Suppressor macrophage (primary cell): ENCODE measurements around the gene DPP10.
"Not testable (repeated sequence)": the region's sequence is repeated elsewhere in the genome, so short reads cannot be mapped to it uniquely, and the experiment has no call there.

Experiments
- DNase-seq, 4 experiments: peaks; one replicate each; pipeline ENCODE4 v3.0.0-alpha.2; 2020 to 2022

The DPP10 gene

DNA sequence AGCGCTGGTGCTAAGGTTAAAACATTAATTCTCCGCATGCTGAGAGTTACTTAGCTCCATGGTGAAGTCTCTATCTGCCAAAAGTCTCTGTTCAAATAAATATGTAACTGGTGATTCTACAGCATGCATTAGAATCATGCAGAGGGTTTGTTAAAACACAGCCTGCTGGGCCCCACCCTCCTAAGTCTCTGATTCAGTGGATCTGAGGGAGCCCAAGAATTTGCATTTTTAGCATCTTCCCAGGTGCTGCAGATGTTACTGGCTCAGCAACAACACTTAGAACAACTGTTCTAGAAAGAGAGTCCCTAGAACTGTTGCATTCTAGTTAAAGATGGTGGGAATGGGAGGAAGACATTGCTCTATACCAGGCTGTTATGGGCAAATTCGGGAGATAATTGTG lies 73.4 kb downstream of the DPP10 start:
- DNase-seq = no peak

DNA sequence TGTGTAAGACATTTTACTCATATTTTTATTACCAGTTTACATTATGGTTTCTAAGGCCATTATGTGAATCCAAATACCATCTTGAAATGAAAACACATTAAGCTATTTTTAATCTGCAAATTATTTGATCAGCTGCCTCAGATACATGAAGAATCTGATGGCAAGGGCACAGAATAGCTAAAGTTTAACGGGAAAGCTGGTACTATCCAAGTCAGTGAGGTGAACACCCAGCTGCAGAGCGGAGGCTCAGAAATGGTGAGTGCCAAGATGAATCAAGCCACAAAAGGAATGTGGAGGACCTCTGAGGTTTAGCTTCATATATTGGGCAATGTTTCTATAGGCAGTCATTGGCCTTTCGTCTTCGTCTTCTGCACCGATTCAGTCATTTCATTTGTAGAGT lies 75.1 kb downstream of the DPP10 start:
- DNase-seq = no peak

DNA sequence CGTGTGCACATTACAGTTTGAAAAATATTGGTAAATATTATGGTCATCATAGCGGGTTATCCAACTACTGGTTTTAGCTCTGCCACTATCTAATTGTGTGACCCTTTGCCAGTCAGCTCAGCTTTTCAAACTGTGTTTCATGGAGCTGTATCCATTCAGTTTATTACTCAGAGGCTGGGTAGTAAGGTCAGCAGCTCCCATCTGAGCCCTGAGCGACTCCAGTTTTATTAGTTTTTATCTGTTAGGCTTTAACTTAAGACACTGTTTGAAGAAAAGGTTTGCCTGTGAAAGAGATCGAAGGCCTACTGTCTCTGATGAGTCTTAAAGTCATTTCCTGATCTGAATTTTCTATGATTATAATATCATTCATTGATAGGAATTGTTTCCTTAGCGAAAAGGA lies 76.3 kb downstream of the DPP10 start:
- DNase-seq = no peak

DNA sequence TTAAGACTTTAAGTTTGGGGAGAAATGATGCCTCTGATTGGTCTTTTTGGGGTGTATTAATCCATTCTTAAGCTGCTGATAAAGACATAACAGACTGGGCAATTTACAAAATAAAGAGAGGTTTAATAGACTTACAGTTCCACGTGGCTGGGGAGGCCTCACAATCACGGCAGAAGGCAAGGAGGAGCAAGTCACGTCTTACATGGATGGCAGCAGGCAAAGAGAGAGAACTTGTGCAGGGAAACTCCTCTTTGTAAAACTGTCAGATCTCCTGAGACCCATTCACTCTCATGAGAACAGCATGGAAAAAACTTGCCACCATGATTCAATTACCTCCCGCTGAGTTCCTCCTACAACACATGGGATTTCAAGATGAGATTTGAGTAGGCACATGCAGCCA lies 80.2 kb downstream of the DPP10 start:
- not testable (repeated sequence) for DNase-seq

DNA sequence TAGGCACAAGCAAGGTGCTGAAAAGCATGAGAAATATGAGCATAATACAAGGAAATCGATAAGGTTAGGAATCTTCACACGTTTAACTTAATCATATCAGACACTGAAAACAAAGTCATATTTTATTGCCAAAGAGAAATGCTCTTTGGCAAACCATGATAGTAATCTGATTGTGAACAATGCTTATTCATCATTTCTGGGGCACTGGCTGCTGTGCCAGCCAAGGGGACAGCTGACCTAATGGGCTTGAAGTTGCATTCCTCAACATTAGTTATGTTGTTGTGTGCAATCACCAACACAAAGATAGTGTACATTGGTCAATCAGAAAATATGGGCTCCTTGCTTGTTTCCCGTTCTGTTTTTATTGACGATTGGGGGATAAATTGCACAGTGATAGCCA lies 83.5 kb downstream of the DPP10 start:
- DNase-seq = no peak

DNA sequence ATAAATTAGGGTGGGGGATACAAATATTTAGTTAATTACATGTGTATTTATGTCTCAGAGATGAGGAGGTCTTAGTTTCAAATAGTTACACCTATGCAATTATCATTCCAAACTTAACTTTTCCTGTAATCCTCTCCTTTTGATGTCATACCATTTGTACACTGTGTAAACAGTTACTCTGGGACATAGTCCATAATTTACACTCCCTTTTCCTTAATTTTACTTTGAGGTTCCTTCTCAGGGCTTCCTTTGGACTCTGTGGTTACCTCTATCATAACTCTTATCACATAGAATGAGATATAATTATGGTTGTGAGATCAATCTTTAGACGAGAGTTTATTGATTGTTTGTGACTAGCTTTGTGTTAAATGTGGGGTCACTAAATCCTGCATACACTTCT lies 84.4 kb downstream of the DPP10 start:
- DNase-seq = no peak

DNA sequence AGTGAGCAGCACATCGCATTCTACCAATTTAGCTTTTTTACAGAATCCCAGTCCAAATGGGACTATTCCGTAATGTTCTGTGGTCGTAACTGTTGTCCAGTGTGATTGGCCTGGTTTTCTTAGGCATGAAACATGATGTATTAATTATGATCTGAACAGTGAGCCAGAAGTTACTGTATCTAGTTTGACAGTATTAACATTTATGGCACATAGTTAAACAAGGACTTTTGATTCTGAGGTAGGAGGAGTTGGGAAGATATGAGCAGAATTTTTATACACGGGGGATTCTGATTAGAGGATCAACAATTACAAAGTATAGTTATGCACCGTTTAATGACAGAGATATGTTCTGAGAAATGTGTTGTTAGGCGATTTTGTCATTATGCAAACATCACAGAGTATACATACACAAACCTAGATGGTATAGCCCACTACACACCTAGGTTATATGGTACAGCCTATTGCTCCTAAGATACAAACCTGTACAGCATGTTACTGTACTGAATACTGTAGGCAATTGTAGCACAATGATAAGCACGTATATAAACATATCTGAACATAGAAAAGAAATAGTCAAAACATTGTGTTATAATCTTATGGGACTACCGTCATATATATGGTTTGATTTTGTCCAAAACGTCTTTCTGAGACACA lies 85.0 kb downstream of the DPP10 start:
- no peak for DNase-seq

DNA sequence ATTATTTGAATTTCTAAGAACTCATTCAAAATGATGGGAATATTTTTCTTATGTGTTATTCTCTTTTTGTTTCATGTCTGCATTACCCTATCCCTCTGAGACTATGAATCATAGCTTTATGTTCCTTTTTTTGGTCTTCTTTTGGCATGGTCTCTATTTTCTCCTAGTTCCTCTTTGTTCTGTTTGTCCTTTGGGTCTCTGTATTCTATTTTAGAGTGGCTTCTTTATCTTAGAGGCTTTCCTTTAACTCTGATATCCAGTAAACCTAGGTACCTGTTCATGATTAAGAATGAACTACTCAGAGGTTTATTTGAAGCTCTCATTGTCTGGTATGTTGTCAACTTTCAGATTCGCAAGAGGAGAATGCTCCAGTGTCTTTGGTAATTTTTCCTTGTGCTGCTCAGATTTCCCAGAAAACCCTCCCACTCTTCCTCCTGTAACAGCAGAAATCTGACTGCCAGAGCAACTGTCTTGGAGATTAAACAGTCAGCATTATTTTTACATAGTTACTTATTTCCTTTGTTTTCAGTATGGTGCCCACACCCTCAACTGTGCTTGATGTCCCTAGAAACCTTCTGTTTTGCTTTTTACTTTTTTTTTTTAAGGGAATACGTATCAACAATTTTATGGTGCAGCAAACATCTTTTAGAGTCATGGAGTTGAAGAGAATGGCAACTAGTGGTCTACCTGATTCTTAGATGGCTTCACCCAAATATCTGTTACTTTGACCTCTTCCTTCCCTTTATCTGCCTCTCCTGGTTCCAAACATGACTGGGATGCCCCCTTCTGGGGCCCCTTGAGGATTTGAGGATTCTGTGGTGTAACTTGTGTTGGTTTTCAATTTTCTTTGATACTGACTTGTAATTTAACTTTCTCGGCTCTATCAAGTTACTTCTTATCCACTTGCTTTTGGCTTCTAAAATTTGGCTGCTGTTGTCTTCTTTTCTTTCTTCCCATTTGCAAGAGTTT lies 92.0 kb downstream of the DPP10 start:
- DNase-seq = peak in 3 of 4 experiments; percentile 1 to 53 (median 42)

DNA sequence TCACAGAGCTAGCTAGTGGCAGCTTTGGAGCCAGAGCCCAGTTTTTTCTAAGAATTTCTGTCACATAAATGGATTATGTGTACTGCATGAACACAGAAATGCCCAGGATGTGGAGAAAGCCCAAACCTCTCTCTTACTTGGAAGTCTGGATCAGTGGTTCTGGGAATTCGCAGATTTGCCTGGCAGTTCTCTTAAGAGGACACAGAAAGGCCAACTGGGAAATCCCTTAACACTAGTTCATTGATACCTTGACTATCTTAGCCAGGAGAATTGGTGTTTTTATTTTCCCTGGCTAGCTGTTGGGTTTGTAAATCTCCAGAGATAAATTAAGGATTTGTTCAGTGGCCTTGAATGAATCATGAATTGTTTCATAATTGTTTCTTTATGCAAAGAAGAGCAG lies 95.3 kb downstream of the DPP10 start:
- no peak for DNase-seq

DNA sequence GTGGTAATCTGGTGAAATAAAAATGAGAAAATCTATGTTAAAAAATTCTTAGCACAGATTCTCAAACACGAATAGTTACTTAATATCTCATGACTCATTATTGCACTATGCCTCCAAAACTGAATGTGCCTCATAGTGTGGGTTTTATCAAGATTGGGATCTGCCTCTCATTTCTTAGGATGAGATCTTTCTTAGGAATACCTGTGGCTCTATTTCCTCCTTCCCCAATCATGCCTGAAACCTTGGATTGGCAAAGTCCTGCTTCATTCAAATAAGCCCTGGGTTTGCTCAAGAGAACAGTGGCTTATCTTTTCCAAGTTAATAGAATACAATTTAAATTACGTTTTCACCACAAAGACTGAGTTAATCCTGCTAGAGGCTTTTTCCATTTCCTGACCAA lies 100.3 kb downstream of the DPP10 start:
- no peak for DNase-seq

DNA sequence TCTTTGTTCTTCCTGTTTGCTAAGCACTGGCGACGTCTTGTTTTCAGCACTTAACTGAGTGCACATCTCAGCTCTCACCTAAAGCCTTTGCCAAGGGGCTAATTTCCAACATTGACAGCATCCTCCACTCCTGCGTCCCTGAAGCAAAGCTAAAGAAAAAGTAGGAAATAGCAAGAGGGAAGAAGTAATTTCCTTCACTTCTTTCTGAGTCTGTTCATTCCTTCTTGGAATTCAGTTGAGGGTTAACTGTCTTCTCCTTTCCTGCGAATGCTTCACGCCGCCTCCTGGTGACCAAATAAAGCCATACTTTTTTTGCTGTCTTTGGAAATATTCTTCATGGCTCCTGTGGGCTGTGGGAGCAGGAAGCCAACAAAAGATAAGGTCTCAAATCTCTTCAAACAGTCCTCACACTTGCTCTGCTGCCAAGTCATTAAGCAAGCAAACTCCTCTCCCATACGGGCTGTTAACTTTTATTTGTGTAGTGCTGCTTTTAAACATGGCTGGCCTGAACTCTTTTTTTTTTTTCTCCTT lies 100.9 kb downstream of the DPP10 start:
- peak in 3 of 4 experiments; percentile 24 to 34 (median 32) for DNase-seq

DNA sequence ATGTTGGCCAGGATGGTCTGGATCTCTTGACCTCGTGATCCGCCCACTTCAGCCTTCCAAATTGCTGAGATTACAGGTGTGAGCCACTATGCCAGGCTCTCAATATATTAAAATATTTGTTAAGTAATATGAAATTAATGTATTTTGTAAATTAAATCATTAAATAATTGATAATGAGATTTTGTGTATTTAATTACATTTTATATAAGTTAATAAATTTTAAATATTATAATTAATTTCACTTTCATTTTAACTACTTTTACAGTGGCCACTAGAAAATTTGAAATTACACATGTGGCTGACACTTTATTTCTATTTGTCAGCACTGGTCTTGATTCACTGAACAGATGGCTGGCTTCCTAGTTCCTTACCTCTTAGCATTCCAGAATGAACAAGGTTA lies 102.6 kb downstream of the DPP10 start:
- DNase-seq = no peak

DNA sequence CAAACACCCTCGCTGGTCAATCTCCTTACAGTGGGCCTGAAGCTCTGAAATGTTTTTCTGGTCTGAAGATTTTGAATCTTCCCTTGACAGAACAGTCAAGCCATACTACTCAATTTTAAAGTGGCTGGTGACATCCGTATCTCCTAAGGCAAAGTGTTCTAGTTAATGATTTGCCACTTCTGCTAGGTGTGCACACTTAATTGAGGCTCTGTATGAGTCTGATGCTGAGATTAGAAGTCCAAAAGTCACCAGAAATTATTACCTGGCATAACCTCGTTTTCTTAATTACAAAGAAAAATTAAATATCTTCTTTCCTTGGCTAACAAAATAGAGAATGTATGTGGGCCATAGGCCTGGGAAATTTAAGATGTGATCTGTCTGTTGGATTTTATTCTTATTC lies 104.1 kb downstream of the DPP10 start:
- DNase-seq = no peak

DNA sequence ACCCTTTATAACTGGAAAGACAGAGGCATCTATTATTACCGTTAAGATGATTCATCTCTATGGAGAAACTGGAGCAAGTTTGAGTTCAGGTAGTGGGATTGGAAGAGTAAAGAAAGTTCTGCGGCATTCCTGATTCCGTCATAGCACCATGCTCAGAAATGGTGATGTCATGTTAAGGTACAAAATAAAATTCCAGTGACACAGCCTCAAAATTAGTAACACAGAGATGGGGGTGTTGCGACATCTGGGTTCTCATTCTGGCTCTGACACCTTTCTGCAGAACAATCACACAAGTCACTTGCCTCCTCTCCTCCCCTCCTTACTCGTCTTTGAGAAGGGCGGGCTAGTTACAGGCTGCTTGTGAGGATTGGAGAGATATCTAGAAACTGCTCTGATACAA lies 105.7 kb downstream of the DPP10 start:
- DNase-seq = no peak

DNA sequence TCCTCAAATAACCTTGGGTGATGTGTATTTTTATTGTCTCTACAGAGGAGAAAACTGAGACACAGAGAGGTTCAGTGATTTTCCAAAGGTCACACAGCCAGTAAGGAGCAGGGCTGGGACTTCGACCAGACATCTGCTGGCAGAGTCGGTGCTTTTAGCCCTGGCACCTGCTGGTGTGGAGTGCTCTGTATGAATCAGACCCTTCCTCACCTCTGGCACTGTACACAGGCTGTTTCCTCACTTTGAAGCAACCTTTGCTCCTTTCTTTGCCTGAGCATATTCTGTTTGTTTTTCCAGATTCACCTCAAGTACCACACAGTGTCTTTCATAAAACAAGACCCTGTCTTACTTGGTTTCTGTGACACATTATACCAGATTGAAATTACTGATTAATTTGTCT lies 107.9 kb downstream of the DPP10 start:
- DNase-seq = no peak

DNA sequence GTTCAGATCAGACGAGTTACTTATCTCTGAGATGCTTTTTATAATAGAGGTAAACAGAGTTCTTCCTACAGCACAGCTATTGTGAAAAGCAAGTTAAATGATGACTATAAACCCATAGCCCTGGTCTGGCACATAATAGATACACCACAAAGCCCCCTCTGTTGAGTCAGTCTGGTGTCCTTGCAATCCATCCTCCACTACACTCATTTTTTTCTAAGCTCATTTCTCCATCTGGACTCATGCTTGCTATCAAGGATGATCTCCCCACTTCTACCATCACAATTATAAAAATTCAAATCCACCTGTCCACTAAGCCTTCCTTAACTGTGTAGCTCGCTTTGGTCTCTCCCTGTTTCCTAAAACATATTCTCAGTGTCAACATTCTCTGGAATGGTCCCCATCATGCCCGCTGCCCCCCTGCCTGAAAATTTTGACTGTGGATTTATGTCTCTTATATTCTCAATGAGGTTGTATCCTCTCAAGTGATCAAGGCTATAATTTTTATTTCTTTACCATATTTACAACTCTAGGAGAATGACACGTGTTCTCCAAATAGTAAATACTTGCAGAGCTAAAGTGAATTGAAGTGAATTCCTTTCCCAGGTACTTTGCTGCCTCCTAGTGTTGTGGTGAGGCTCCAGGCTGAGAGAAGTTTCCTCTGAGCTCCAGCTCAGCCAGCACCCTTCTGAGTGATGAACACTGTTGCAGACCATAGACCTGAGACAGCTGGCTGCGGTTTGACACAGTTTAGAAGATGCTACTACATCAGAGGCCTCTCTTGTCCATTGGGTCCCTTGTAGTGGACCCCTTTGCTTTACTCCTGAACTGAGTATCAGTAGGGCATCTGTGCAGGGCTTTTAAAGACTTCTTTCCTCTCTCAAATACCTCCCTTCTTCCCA lies 108.7 kb downstream of the DPP10 start:
- peak; percentile 40 to 64 (median 56) for DNase-seq

DNA sequence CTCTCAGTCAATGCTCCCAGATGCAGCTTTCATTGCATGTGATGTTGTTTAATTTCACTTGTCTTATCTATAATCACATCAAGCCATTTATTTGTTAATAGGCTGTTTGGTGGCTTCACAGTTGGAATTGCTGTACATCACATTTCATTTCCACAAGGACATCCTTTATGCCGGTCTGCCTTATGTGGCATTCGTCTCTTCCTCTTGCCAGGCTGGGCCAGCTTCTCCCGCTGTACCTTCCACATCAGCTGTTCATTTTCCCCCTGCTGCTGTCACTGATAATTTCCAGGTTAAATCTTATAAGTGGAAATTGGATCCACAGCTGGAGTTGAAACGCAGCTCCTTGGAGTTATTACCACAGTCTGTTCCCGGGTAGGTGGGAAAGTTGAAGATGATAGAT lies 110.6 kb downstream of the DPP10 start:
- no peak for DNase-seq

DNA sequence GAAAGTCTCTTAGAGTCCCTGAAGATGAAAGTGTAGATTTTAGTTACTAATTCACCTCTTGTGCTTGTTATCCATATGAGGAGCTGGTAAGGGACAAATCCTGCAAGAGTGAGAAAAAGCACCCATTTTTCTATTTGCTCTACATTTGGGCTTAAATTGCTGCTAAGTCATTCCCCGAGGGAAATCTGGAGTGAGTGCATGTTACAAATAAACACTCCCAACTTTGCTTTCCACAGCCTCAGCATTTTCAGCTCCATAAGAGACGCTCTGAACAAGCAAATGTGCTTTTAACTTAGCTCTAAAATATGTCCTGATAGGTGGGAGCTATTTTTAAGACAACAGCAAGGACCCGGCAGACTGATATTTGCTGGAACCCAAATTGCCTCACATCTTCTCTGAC lies 126.7 kb downstream of the DPP10 start:
- no peak for DNase-seq

DNA sequence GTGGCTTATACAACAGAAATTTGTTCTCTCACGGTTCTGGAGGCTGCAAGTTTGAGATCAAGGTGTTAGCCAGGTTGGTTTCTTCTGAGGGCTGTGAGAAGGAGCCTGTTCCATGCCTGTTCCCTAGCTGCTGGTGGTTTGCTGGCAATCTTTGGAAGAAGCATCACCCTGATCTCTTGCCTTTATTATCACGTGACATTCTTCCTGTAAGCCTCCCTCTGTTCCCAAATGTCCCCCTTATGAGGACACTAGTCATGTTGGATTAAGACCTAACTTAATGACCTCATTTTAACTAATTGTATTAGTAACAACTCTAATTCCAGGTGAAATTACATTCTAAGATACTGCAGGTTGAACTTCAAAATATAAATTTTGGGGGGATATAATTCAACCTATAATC lies 135.2 kb downstream of the DPP10 start:
- DNase-seq = no peak

DNA sequence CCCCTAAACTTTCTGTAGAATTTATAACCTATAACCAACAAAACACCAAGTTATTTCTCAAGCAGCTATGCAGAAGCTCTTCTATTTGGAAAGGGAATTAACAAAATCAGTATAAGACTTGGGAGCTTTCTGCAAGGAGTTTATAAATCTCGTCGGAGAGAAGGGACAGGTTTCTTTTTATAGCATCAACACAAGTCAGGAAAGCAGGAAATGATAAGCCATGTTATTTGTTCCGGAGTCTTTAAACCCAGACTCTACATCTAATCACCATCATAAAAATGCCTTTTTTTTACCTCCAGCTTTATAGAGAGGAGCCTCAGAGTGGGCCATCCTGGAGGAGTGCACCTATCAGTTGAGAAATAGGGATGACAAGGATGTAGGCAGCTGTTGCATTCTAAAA lies 137.1 kb downstream of the DPP10 start:
- no peak for DNase-seq

DNA sequence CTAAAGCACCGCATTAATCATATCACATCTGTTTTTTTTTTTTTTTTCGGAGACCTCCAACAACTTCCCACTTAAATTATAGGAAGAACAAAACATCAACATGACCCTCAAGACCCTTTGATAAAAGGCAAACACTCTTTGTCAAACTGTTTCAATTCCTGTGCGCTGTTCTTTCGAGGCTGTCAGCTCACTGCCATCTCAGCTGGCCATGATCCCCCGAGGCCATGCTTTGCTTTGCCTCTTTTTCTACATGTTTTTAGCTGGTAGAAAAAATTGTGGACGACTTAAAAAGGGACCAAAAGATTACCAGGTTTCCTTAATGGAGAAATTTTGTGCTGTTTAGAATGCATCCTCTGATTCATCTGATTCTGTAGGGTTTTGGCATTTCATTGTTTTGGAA lies 138.2 kb downstream of the DPP10 start:
- DNase-seq = no peak

DNA sequence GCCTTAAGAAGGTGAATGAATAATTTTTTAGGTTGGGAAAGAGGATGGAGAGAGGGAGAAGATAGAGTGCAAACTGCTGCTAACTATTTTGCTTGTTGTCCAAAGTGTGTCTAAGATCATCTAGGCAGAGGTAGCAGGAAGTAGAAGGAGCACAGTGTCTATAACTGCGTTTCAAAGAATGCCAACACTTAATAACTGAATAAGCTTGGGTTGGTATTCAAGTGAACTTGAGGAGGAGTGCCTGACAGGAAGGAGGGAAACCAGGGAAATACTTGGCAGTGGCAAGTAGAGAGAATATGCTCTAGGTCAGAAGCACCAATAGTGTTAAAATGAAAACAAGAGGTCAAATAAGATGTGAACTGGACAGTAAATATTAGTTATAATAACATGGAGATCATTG lies 155.9 kb downstream of the DPP10 start:
- no peak for DNase-seq

DNA sequence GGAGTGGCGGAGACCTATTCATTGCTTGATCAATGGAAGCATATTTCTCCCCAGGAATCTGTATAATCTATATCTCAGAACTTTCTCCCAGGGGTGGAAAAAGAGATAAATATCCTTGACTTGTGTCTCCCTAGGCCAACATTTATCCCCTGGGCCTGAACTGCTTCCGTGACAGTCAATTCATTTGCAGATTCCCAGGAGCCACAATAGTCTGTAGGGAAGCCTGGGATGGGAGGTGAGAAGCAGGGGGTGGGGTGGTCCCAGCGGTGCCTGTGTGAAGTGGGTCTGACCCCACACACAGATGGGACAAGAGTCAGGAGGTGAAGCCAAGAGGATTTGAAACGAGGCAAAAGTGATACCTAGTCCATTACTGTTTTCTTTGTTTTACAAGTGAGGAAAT lies 166.8 kb downstream of the DPP10 start:
- DNase-seq = no peak
